Lower leg skin (tissue), 4 donors: ENCODE measurements around the gene EPHA2. TPM values are rescaled to one million over a fixed set of nuclear protein-coding genes. Genes with fewer than 3 reads are reported as not detected.
A peak's percentile ranks its signal among the peaks of the same experiment; 100 is the strongest.
"Not testable (repeated sequence)": the region's sequence is repeated elsewhere in the genome, so short reads cannot be mapped to it uniquely, and the experiment has no call there.

Experiments
- DNase-seq, 2 donors: peaks; one replicate each; pipeline ENCODE4 v3.0.0-alpha.2; 2019; ENCODE audit warnings: low spot score in 2 of 2
- H3K4me3 ChIP-seq: fragments of 200-600 bp; sonication (generic); 2 replicates; pipeline ENCODE4 v1.5.1; 2017; ENCODE audit warnings: mild to moderate bottlenecking, low read depth; ENCODE audit not compliant: poor library complexity, severe bottlenecking
- POLR2A ChIP-seq, 2 donors: fragments of 450-650 bp; IDR thresholded peaks; one replicate each; pipeline ENCODE4 v1.6.1; 2016 to 2017; ENCODE audit warnings: antibody characterized with exemption in 2 of 2, mild to moderate bottlenecking in 1 of 2, moderate library complexity in 1 of 2
- WGBS, 2 donors: methylation state at CpG; one replicate each; pipeline ENCODE4 v1.1.5; 2018; 5-methylcytosine and 5-hydroxymethylcytosine counted together
- intact Hi-C: fragments of 100-400 bp; cut with DNase I; formaldehyde crosslinking; loops from one replicate; pipeline ENCODE4 v1.15.0; 2023; ENCODE audit warnings: low total_unique reads
- total RNA-seq, 4 donors: library from RNA; depleted of rRNA; stranded (reverse); fragments of >200 nt; gene quantifications; one replicate each; pipeline ENCODE4 v1.1.0, GENCODE V29; 2016
- TF ChIP-seq, protein P1 (sequence below), 3 donors: fragments of 450-650 bp; IDR thresholded peaks; one replicate each; pipeline ENCODE4 v1.5.1; 2016; ENCODE audit warnings: antibody characterized with exemption in 3 of 3, mild to moderate bottlenecking in 3 of 3, moderate library complexity in 2 of 3

Gene EPHA2
- total RNA-seq, 4 donors from 2014 or later: 63.6 to 83.8 (median 68.8) TPM

DNA sequence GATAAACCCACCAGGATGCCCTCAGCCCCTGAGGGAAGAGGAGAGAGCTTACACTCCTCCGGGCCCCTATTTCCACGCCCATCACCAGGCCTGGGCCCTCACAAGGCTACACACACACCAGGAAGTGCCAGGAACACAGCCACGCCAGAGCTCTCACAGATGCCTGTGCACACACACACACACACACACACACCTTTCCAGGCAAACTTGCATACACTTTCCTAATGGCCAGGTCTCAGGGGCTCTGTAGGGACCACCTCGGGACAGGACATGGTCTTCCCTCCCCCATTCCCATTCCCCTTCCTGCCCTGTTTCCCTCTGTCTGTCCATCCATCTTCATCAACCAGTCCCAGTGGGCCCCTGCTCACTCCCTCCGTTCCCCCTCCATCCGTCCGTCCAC is 9.7 kb upstream of the EPHA2 start:
- WGBS, 2 donors: 80 to 82% methylated on average over 7 of the region's 7 CpGs
- TF ChIP-seq, protein P1, sequence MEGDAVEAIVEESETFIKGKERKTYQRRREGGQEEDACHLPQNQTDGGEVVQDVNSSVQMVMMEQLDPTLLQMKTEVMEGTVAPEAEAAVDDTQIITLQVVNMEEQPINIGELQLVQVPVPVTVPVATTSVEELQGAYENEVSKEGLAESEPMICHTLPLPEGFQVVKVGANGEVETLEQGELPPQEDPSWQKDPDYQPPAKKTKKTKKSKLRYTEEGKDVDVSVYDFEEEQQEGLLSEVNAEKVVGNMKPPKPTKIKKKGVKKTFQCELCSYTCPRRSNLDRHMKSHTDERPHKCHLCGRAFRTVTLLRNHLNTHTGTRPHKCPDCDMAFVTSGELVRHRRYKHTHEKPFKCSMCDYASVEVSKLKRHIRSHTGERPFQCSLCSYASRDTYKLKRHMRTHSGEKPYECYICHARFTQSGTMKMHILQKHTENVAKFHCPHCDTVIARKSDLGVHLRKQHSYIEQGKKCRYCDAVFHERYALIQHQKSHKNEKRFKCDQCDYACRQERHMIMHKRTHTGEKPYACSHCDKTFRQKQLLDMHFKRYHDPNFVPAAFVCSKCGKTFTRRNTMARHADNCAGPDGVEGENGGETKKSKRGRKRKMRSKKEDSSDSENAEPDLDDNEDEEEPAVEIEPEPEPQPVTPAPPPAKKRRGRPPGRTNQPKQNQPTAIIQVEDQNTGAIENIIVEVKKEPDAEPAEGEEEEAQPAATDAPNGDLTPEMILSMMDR (IDR thresholded peaks at IDR 0.05): no peak
- TF ChIP-seq POLR2A (IDR thresholded peaks at IDR 0.05): no peak
- no peak overlapping the region for H3K4me3 ChIP-seq
- peak in 1 of 2 donors; percentile 83 for DNase-seq
- intact Hi-C loops: no loop called here

DNA sequence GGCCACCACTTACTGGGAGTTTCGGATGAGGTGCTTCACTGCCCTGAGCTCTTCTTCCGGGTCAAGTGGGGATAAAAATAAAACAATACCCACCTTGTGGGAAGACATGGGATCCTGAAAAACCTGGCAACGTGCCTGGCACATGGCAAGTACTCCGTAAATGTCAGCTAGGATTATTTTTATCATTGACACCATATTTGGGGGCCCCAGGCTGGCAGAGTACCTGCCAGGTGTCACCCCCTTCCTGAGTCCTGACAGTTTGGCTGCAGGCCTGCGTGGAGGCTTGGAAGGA is 9.2 kb upstream of the EPHA2 start:
- WGBS, 2 donors: 44 to 66% methylated on average over 5 of the region's 5 CpGs
- DNase-seq: peak in 1 of 2 donors; percentile 84
- H3K4me3 ChIP-seq: no peak overlapping the region
- TF ChIP-seq, protein P1 (IDR thresholded peaks at IDR 0.05): no peak
- TF ChIP-seq POLR2A (IDR thresholded peaks at IDR 0.05): no peak
- intact Hi-C loops: no loop called here

DNA sequence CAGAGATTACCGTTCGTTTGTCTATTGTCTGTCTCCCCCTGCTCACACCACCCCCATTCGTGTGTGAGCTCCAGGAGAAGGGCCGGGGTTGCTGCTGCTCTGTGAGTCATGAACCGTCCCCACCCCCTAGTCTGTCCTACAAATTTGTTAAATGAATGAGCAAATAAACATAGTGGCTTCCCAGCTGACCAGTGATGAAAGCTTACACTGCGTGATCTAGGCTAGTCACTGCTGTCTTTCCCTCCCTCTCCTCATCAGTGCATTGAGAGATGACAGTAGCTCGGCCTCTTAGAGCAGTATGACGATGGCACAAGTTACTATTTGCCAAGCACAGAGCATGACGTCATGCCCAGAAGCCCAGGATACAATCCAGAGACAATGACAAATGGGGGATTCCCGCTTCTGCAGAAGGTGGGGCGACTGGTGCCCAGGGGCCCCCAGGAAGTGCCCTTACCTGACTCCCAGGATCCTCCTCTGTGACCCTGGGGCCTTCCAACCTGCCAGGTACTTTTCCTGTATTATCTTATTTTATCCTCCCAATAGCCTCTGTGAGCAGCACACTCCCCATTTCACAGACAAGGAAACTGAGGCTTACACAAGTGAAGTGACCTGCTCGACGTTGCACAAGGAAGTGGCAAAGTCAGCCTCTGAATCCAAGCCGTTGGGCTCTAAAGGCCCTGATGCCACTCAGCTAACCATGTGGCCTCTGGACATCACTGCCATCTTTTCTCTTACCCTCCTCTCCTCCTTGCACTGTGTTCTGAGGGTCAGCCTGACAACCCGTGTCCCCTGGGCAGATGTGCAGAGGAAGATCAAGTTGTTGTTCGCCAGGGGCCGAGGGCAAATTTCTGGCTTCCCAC is 8.6 kb upstream of the EPHA2 start:
- 56% methylated on average over 17 of the region's 17 CpGs for WGBS, 2 donors
- TF ChIP-seq POLR2A (IDR thresholded peaks at IDR 0.05): no peak
- TF ChIP-seq, protein P1 (IDR thresholded peaks at IDR 0.05): no peak
- intact Hi-C loops: no loop called here
- no peak for DNase-seq
- H3K4me3 ChIP-seq: no peak overlapping the region

DNA sequence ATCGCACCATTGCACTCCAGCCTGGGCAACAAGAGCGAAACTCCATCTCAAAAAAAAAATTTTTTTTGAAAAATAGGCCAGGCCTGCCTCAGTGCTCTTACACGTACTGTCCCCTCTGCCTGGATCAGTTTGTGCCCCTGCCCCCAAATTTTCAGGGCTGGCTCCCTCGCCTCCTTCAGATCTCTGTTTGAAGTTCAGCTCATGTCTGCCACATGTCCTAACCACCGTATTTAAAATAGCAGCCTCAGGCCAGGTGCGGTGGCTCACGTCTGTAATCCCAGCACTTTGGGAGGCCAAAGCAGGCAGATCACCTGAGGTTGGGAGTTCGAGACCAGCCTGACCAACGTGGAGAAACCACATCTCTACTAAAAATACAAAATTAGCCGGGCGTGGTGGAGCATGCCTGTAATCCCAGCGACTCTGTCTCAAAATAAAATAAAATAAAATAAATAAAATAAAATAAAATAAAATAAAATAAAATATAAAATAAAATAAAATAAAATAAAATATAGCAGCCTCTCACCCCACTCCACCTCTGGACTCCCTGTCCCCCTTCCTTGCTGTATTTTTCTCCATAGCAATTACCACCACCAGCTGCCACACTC is 7.8 kb upstream of the EPHA2 start:
- intact Hi-C loops, H3K4me3 ChIP-seq: not testable (repeated sequence)
- 82 to 86% methylated on average over 12 of the region's 12 CpGs for WGBS, 2 donors

DNA sequence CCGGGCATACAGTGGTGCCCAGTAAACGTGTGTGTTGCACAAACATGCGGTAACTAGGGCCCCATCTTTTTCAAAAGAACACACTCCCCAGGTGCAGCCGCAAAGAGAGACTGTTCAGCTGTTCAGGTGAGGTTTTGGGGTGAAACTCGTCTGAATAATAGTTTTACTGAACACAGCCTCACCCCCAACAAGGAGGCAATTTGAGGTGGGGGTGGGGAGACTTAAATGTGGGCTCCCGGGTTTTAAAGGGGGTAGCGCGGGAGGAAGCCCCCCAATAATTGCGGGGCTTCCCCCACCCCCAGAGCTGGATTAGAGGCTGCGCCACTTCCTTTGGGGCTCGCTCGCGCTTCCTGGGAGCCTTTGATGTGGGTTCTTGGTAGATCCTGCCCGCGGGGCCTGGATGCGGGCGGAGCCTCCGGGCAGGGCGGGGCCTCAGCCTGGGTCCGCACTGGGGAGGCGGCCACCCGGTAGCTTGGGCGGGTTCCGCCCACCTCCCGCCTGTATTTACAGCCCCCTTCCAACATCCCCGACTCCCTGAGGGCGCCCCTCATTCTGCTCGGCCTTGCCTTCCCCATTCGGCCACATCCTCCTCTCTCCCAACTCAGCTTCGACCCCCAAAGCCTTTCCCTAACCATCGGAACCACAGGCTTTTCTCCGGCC is 6.4 kb upstream of the EPHA2 start:
- no peak overlapping the region for H3K4me3 ChIP-seq
- intact Hi-C loops: no loop called here
- DNase-seq: no peak
- TF ChIP-seq POLR2A (IDR thresholded peaks at IDR 0.05): no peak
- TF ChIP-seq, protein P1 (IDR thresholded peaks at IDR 0.05): no peak
- WGBS, 2 donors: 50 to 61% methylated on average over 24 to 32 of the region's 32 CpGs

More for the DNA sequence above, 7.8 kb upstream of the EPHA2 start:
- DNase-seq: not testable (repeated sequence)

DNA sequence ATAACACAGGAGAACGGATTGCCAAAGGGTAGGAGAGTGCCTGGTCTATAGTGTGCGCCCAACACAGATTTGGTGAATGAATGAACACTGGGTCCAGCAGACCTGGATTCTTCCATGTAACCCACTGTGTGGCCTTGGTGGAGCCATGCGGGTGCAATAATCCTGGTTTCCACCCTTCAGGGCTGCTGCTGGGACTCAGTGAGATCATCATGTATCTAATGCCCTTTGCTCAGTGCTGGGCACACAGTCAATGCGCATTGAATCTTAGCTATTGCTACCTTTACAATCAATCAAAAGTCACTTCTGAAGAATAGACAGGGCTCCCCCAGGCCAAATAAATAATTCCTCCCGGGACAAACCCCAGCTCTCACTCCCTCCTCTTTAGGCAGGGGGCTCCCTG is 5.8 kb upstream of the EPHA2 start:
- WGBS, 2 donors: 88 to 90% methylated on average over 5 of the region's 5 CpGs
- intact Hi-C loops: no loop called here
- TF ChIP-seq, protein P1 (IDR thresholded peaks at IDR 0.05): no peak
- TF ChIP-seq POLR2A (IDR thresholded peaks at IDR 0.05): no peak
- no peak for DNase-seq
- no peak overlapping the region for H3K4me3 ChIP-seq
